HG03045 (cell line): ENCODE measurements around the gene MCRIP2.
A peak's percentile ranks its signal among the peaks of the same experiment; 100 is the strongest.

Experiments used
- ATAC-seq: cut with Tn5 transposase; IDR thresholded peaks from one replicate; pipeline ENCODE4 v1.9.1; 2021; ENCODE audit warnings: mild to moderate bottlenecking, moderate library complexity; ENCODE audit not compliant: unreplicated experiment

MCRIP2 gene

GRCh38 chr16:631808-632358 lies 9.7 kb upstream of the MCRIP2 start:
- no peak for ATAC-seq

GRCh38 chr16:632486-633335 lies 8.9 kb upstream of the MCRIP2 start:
- ATAC-seq = no peak

GRCh38 chr16:633336-634050 lies 8.1 kb upstream of the MCRIP2 start:
- ATAC-seq = no peak

- ATAC-seq = no peak
These were observed 7.5 kb upstream of the MCRIP2 start for GRCh38 chr16:634051-634670.

GRCh38 chr16:634996-635395 lies 6.6 kb upstream of the MCRIP2 start:
- no peak for ATAC-seq

- no peak for ATAC-seq
These were observed 5.9 kb upstream of the MCRIP2 start for GRCh38 chr16:635573-636205.

GRCh38 chr16:636206-637080 lies 5.2 kb upstream of the MCRIP2 start, which contains the start of gene METTL26:
TSS of gene METTL26 (minus strand) at chr16:636305. CDS start at chr16:636290, 15 bp downstream.
- ATAC-seq = peak; percentile 60

- peak; percentile 0 for ATAC-seq
These were observed 4.3 kb upstream of the MCRIP2 start for GRCh38 chr16:637081-638018.

- ATAC-seq = no peak
These were observed 3.5 kb upstream of the MCRIP2 start for GRCh38 chr16:638034-638543.

GRCh38 chr16:638836-639235 lies 2.8 kb upstream of the MCRIP2 start:
- no peak for ATAC-seq

GRCh38 chr16:640614-641013 lies 1.0 kb upstream of the MCRIP2 start:
- no peak for ATAC-seq

- peak; percentile 41 for ATAC-seq
These were observed 791 bp downstream of the MCRIP2 start for GRCh38 chr16:642189-643049.

- ATAC-seq = no peak
These were observed 1.4 kb downstream of the MCRIP2 start for GRCh38 chr16:643050-643368.

GRCh38 chr16:644556-644955 lies 2.9 kb downstream of the MCRIP2 start:
- no peak for ATAC-seq

GRCh38 chr16:645852-646678 lies 4.4 kb downstream of the MCRIP2 start:
- no peak for ATAC-seq

- ATAC-seq = no peak
These were observed 5.1 kb downstream of the MCRIP2 start for GRCh38 chr16:646679-647172.
